Activated CD4-positive, alpha-beta T cell treated with anti-CD3 and anti-CD28 coated beads, Interleukin-2, amount 50 U/mL, for 48 hours (primary cell): Measurements from ENCODE around the gene CPTP.
"Not testable (repeated sequence)": the region's sequence is repeated elsewhere in the genome, so short reads cannot be mapped to it uniquely, and the experiment has no call there.

Experiments used
- DNase-seq, 2 experiments: peaks; one replicate each; pipeline ENCODE4 v3.0.0-alpha.2; 2020

The CPTP gene

DNA sequence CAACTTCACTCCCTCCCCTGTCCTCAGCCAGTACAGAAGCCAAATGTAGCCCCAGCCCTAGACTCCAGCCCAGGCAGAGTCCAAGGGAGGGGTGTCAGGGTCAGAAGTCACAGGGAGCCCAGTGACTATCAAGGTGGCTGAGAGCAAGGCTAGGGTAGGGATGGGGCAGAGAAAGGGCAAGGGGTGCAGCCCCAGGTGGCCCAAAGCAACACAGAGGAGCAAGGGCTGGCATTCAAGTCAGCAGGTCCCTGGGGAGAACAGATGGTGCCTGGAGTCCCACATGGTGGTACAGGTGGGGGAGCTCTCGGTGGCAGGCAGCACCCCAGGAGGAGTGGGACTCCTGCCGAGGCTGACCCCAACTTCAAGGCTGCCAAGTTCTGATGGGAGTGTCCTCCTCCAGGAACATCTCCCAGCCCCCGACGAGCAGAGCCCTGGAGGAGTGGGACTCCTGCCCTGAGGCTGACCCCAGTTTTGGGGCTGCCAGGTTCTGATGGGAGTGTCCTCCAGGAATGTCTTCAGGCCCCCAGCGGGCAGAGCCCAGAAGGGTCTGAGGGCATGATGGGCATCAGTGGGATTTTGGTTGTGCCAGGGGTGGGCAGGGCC, 28.3 kb downstream of the CPTP start:
- no peak for DNase-seq

DNA sequence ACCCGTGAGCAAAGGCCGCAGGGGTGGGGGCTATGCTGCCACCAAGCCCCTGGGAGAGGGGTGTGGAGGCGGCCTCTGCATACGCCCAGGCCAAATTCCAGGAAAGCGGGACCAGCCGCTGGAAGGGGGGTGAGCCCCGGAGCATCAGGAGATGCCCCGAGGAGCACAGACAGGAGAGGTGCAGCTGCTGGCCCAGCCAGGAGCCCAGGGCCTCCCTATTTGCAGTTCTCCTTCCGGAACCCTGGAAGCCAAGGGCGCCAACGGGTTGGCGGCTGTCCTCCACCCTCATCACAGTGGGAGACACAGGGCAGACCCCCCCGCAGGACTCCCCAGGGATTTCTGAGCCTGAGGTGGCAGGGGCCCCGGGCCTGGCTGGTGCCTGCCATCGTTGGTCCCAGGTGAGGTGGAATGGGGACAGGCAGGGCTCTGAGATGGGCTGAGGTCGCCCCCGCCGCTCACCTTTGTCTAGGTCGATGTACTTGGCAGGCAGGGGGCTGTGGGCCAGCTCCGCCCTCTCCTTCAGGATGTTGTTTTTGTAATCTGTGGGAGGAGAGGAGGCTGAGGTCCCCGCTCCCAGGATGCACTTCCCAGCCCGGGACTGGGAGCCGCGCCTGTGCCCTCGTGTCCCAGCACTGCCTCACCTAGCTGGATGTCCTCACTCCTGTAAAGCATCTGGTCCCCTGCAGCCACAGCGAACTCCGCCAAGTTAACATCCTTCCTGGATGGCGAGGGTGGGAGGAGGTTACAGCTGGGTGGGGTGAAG, 29.0 kb downstream of the CPTP start:
- DNase-seq = no peak

DNA sequence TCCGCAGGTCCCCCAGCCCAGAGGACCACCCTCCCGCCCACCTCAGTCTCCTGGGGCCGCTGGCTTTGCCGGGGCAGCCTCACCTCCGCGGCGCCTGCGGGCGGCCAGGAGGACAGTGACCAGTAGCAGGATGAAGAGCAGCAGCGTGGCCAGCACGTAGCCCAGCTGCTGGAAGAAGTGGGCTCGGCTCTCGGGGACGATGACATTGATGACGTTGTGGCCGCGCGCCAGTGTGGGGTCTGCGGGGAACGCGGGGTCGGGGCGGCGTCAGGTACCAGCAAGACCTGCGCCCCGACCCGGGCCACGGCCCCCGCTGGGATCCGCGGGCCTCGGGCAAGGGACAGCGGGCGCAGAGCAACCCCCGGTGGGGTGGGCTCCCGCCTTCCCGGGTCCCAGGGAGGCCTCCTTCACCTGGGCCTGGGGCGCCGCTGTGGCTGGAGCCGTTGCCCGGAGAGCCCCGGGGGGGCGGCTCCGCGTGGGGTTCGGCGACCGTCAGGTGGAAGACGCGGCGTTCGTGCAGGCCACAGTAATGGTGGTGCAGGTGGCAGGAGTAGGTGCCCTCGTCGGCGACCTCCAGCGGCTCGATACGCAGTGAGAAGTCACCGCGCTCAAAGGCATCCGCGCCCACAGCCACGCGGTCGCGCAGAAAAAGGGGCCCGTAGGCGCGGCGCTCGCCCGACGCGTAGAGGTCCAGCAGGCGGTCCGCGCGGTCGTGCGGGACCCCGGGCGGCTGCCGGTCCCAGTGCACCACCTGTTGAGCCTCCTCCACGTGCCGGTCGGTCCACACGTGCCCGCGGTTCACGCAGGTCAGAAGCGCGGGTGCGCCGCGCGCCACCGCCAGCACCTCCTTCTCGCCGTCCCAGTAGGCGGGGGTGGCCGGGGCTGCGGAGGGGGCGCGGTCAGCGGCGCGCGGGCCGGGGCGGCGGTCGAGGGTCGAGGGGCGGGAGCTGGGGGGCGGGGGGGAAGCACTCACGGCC, 30.0 kb downstream of the CPTP start:
- DNase-seq = no peak

DNA sequence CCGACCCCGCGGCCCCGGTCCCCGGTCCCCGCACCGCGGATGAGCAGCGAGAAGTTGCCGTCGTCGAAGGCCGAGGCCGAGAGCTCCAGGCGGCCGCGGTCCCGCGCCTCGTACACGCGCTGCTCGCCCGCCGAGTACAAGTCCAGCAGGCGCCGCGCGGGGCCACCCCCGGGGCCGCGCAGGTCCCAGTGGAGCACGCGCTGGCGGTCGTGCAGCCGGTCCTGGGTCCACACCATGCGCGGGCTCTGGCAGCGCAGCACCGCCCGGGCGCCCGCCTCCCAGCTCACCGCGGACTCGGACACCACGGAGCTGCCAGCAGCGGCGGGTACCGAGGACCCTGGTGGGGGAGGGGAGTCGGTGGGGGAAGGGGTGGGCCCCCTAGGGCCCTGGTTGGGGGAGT, 30.8 kb downstream of the CPTP start:
- no peak for DNase-seq

DNA sequence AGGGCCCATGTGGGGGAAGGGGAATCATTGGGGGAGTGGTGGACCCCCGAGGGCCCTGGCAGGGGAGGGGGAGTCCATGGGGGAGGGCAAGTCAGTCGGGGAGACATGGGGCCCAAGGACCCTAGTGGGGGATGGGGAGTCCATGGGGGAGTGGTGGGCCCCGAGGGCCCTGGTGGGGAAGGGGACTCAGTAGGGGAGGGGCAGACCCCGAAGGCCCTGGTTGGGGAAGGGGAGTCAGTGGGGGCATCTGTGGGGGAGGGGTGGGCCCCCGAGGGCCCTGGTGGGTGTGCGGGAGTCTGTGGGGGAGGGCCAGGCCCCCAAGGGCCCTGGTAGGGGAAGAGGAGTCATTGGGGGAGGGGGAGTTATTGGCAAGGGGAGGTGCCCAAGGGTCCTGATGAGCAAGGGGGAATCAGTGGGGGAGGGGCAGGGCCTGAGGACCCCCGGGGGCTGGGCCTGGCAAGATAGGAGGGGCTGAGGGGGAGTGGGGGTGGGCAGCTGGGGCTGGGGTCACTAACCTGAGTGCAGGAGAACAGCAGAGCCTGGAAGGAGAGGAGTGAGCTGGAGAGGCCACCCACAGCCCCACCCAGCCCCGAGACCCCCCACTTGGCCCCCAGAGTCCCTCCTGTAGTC, 31.7 kb downstream of the CPTP start:
- DNase-seq = no peak

DNA sequence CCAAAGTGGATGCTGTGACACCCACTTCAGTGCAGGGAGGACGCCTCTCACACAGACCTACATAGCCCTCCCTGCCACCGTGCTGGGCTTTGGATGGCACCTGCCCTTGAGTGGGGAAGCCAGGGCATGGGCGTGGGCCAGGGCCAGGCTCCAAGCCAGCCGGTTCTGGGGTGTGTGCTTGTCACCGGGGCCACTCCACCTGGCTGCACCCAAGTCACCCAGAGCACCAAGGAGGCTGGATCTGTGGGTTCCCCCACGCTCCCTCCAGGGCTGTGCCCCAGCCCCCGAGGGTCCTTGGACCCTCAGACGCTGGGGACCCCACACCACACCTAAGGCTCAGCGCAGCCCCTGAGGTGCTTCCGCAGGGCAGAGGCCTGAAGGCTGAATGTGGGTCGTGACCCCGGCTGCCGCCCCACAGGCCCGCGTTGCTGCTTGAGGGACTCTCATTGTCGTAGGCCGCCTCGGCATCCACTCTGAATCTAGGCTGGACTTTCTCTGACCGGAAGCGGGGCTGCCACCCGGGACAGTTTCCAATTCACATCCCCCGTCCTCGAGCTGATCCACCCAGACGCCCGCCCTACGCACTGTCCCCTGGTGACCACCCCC, 32.3 kb downstream of the CPTP start:
- DNase-seq = no peak

DNA sequence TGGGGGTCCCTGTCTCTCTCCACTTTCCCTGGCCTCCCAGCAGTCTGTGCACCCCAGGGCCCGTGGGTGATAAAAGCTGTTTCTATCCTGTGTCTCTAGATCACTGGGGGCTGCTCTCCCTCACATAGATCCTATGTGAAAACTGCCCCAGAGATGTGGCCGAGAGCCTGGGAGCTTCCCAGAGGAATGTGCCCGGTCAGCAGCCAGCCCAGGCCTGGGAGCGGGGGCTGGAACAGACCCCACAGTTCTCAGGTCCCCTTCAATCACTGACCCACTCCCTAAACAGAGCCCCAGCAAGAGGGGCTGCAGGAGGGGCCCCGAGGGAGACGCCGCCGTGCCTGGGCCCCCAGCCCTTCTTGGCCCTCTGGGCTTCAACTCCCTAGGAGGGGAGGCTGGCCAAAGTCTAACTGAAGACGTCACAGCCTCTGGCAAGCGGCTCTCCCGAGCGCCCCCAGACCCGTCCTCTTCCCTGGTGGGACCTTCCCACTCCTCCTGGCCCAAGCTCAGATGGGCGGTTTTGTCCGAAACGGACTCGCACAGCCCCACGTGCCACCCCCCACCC, 33.4 kb downstream of the CPTP start:
- no peak for DNase-seq

DNA sequence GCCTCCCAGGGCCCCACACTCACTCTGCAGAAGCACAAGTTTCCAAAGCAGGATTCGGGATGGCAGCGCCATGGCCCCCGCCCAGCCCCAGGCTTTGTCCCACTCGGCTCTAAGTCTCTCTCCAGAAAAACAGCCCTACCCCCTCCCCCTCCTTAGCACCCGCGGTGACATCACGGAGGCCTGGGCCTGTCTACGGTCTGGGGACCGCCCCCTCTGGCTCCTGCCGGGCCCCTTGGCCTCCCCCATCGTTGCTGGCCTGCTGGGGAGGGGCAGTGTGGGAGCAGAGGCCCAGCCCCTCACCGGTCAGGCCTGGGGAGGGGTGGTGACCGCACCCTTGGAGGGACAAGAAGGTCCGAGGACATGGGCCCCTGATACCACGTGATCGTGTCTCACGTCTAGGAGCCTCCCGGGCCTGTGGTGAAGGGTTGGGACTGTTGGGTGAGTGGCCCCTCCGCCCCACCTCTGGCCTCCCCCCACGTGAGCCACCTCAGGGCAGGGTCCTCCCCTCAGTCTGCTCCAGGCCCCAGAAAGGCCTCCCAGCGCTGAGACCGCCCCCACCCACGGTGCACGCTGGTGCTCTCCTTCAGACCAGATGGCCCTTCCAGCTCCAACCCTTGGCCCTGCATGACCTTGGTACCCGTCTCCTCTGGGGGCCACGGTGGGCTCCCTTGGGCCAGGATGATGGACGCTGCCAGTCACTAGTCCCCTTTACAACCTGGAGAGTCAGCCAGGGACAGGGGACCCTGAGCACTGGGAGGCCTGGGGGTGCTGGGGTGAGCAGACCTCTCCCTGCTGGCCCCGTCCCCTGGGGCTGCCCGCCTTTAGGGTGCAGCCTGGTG, 34.0 kb downstream of the CPTP start, which contains the start of gene MXRA8:
Gene MXRA8, minus strand, starts transcription at position 123 of the 839 bp plus-strand sequence. Its CDS starts 51 bp downstream, at position 72.
- no peak for DNase-seq

DNA sequence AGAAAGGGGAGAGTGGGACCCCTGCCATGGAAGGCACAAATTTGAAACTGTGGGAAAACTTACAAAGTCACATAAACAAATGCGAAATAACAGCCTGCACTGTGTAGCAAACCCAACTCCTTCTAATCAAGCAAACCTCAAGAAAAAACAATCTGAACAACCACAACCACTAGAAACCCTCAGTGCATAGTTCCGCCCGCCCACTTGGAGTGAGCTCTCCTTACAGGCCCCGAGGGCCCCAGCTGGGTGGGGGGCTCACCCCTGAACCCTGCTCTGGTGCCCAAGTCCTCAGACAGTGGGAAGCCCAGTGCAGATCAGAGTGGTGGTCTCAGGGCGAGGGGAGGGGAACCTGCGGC, 34.7 kb downstream of the CPTP start:
- DNase-seq = no peak

DNA sequence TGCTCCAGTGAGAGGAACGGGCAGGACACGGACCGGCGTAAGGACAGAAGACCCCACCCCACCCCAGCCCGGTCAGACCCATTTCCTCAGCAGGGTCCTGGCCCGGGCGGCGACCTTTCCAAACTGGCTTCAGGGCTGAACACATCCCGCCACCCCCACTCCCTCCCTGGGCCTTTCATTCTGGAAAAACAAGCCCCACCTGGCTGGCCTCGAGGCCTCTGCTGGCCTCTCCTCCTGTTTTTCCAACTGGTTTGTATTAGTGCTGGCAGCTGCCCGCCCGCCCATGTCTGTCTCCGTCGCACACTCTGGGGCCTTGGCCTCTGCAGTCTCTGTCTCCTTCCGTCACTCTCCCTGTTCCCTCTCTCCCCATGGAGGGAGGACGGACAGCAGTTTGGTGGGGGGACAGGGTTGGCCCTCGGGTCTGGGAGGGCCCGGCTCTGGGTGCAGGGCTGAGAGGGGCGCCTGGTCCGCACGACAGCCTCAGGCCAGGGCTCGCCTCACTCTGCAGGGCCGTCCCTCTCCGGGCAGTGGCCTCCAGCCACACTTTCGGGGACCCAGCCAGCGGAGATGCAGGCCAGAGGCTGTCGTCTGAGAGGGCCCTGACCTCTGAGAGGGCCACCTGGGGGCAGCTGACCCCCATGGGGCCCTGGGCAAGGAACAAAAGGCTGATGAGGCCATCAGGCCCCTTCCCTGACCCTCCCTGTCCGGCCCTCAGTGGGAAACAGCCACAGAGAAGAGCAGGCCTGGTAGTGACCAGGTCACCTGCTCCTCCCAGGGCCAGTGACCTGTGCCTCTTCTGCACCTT, 35.3 kb downstream of the CPTP start:
- DNase-seq = no peak

DNA sequence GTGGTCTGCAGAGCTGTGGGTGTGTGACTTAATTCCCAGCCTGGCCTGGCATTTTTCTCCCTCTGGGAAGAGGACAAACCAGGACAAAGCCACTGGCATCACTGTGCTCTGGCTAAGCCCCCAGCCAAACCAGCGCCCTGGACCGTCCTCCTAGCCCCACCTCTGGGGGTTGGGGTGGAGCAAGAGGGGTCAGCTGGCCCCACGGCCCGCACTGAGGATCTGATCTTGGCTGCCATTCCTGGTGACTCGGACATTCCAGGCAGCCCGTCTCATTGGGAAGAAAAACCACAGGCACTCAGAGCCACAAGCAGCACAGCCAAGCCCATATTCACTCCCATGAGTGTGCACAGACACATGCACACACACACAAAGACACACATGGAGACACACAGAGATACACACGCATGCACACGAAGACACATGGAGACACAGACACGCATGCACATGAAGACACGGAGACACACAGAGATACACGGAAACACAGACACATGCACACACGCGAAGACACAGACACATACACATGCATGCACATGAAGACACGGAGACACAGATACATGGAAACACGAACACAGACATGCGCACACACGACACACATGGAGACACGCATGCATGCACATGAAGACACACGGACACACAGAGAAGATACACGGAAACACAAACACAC, 36.0 kb downstream of the CPTP start:
- no peak for DNase-seq

DNA sequence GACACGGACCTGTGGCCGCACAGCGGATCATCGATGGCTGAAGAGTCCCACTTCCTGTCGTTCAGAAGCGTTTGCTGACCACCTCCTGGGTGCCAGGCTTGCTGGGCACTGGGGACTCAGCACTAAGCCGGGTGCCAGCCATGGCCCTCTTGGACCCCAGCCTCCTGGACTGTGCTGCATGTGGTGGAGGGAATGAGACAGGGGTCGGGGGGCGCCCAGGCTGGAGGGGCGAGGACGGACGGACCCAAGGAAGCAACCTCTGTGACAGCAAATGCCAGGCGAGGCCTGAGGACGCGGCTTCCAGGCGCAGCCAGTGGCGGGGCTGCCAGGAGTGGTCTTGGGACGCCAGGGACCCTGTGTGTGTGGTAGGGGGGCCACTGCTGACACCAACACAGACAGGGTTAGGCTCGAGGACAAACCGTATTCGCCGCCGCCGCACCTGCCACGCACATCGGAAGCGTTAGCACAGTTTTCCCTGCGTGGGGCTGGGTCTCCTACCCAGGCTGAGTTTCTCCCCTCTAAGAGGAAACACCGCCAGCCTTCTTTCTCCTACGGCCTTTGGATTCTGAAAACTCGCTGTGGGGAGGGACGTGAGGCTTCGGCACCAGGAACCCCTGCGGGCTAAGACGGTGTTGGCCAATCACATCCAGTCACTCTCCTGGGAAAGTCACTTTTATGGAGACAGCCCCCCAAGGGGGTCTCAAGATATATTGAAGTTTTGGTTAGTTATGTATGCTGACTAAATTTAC, 36.8 kb downstream of the CPTP start:
- no peak for DNase-seq

DNA sequence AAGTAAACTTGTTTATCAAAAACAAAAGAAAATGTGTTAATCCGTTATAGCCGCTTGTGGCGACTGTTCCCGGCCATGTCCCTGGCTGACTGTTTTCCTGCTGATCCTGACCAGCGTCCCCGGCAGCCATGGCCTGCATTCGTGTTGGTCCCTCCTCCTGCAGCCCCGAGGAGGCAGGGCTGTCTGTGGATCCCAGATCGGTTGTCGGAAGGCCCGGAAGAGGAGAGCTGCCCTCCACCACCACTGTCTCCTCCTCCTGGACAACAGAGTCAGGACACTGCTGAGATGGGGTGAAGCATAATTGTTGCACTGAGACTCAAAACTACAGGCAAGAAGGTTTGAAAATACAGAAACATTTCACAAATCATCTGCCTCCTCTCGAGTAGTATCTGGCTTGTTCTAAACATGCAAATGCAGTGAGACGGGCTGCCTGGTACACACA, 37.4 kb downstream of the CPTP start:
- DNase-seq = no peak

DNA sequence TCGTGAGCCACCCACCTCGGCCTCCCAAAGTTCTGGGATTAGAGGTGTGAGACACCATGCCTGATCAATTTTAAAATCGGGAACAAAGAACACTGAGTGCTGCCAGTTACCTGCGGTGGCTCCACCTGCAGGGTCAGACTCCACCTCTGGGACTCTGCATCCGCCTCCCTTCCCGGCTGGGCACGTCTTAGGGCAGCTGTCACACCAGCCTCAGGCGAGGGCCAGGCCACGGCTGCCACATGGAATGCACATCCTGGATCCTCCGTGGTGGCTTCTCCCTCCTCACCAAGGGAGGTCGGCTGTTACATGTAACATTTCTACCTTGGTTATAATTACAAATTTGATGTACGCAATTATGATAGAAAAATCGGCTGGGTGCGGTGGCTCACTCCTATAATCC, 39.7 kb downstream of the CPTP start:
- no peak for DNase-seq

DNA sequence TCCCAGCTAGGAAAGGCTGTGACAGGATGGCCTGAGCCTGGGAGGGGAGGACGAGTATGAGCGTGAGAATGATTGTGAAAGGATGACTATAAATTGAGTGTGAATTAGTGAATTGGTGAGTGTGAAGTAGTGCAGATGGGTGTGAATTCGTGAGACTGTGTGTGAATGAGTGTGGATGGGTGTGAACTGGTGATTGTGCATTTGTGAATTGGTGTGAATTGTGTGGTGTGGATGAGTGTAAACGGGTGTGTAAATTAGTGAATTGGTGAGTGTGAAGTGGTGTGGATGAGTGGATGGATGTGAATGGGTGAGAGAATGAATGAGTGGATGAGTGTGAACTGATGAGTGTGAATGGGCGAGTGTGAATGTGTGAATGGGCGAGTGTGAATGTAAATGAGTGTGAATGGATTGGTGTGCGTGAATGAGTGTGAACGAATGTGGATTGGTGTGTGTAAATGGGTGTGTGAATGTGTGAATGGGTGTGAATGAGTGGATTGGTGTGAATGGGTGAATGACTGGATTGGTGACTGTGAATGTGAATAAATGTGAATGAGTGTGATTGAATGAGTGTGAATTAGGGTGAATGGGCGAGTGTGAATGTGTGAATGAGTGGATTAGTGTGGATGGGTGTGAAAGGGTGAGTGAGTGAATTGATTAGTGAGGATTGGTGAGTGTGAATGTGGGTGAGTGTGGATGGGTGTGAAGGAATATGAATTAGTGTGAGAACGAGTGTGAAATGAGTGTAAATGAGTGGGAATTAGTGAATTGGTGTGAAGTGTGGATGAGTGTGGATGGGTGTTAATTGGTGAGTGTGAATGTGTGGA, 41.5 kb downstream of the CPTP start:
- no peak for DNase-seq

DNA sequence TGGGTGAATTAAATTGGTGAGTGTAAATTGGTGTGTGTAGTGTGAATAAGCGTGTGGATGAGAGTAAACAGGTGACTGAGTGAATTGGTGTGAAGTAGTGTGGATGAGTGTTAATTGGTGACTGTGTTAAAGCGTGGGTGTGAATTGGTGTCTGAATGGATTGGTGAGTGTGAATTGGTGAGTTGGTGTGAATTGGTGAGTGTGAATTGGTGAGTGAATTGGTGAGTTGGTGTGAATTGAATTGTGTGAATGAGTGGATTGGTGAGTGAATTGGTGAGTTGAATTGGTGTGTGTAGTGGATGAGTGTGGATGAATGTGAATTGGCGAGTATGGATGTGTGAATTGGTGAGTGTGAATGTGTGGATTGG, 42.1 kb downstream of the CPTP start:
- DNase-seq = no peak

DNA sequence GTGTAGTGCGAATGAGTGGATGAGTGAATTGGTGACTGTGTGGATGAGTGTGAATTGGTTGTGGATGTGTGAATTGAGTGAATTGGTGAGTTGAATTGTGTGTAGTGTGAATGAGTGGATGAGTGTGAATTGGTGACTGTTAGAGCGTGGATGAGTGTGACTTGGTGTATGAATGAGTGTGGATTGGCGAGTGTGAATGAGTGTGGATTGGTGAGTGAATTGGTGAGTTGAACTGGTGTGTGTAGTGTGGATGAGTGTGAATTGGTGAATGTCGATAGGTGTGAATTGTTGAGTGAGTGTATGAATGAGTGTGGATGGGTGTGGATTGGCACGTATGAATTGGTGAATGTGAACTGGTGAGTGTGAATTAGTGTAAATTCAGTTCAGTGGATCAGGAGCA, 42.7 kb downstream of the CPTP start:
- no peak for DNase-seq

DNA sequence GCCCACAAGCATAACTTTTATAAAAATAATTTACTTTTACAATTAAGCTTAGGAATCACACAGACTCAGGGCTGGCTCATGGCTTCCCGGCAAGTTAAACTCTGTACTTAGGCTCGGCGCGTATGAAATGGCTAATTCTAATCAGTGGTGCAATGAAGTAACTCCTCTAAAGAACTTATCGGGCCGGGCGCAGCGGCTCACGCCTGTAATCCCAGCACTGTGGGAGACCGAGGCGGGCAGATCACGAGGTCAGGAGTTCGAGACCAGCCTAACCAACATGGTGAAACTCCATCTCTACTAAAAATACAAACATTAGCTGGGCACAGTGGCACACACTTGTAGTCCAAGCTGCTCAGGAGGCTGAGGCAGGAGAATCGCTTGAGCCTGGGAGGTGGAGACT, 45.5 kb downstream of the CPTP start:
- DNase-seq = not testable (repeated sequence)
